NCI-H748 (cell line): Measurements from ENCODE around the gene RCSD1.

ENCODE experiments used
- DNase-seq: peaks from one replicate; lab custom pipeline; 2025; ENCODE audit not compliant: unreplicated experiment; lab: John Stamatoyannopoulos, UW

RCSD1 gene

DNA sequence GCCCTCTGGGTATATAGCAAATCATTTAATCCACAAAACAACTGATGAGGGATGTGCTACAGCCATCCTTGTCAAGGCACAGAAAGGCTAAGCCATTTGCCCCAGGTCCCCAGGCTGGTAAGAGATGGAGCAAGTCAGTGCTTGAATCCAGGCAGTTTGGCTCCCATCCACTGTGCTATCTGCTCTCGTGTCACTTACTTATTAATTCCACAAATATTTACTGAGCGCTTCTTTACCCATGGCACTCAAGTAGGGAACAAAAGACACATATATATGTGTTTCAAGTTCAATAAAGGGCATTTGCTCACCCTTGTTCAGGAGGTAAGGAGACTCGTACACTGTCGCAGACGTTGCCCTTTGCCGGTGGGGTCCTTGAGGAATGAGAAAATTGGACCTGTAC is 53.2 kb downstream of the RCSD1 start:
- DNase-seq = no peak

DNA sequence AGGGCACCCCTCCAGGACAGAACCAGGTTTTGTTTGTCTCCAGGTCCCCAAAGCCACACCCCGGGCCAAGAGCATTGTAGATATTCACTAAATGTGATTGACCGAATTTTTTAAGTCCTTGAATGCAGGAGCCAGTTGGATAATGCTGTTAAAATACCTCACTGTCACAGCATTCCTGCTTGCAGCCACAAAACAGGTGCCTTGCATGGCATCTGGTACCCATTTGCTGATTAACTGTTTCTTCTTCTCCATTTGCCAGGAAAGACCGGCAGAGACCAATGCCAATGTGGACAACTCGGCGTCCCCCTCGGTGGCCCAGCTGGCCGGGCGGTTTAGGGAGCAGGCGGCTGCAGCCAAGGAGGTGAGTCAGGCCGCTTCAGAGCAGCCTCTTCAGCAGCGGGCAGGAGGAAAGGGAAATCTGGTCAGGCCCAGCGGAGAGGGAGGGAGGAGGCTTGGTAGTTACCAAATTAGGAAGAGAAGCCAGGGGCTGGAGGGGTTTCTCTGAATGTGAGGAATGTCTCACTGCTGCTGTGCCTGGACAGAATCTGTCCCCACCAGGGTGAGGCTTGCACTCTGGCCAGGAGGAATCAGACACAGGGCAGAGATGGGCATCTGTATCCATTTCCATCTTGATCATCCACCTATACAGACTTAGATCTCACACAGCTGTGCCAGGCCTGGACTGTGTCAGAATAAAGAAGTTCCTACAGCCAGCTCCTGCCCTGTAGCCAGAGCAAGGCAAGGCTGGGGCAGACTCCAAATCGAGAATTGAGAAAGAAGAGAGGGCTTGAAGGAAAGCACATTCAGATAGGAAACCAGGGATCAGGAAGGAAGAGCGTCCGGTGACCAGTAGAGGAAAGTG is 53.8 kb downstream of the RCSD1 start:
- no peak for DNase-seq

DNA sequence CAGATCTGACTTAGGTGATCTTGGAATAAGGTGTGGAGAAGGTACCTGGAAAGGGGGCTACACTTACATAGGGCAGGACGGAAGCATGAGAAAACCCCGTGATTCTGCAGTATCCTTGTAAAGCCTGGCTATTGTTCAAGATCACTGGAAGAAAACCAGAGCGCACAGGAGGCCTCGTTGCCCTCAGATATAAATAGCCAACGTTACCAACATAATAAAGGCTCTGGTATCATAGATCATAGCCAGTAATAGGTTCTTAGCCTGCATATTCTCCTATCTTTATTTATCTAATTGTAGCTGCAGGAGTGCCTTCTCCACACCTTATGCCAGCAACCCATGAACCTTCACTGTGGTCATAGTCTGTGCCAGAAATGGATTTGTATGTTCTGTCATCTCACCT is 55.8 kb downstream of the RCSD1 start:
- DNase-seq = no peak

DNA sequence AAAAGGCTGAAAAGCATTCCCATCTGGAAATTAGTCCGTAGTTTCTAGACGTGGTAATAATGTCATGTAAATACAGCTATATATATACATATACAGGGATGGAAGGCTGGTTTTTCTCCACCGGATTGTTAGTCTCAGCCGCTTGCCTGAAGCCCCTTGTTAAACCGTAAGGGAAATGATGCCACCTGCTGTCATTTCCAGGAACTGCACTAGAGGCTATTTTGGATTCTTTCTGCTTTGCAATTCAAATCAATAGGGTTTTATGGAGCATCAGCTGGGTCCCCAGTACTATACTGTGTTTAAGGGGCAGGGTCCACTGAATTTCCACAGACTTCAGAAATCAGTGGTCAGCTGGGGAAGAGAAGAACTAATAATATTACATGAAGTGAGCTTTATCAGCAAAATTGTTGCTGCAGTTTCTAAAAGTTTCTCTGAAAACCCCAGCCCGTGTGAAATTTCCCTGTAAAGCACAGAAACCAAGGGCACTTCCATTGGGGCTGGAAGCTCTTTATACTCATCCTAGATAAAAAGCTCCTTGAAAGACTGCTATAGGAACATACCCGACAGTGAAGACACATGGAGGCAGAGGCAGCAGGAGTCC is 58.0 kb downstream of the RCSD1 start:
- DNase-seq = peak; percentile 76

DNA sequence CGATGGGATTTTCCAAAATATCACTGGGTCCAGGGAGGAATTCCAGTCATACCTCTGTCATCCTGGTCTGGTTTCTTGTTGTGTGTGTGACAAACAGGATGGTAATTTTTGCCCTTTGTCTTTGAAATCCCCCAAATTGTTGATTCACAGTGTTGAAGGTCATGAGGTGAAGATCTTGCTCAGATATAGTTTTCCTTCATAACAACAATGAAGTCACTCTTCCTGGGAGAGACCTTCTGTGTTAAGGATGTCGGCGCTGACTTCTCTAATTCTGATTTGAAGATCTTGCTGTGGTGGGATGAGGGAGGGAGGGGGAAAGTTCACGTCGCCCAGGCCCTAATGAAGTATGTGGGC is 59.5 kb downstream of the RCSD1 start:
- DNase-seq = no peak

DNA sequence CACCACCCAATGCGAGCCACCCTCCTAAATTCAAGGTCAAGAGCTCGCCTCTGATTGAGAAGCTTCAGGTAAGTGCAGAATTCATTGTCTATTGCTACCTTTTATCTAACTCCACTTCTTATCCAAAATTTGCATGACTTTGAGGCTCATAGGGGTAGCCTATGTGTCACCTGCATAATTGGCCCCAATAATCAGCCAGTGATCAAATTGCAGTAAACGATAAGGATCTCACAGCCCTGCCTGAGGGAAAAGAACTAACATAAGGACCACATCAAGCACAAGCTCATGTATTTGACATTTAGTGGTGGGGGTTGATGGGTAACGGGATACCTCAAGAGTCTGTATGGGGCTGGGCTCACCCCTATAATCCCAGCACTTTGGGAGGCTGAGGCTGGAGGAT is 60.0 kb downstream of the RCSD1 start:
- no peak for DNase-seq

DNA sequence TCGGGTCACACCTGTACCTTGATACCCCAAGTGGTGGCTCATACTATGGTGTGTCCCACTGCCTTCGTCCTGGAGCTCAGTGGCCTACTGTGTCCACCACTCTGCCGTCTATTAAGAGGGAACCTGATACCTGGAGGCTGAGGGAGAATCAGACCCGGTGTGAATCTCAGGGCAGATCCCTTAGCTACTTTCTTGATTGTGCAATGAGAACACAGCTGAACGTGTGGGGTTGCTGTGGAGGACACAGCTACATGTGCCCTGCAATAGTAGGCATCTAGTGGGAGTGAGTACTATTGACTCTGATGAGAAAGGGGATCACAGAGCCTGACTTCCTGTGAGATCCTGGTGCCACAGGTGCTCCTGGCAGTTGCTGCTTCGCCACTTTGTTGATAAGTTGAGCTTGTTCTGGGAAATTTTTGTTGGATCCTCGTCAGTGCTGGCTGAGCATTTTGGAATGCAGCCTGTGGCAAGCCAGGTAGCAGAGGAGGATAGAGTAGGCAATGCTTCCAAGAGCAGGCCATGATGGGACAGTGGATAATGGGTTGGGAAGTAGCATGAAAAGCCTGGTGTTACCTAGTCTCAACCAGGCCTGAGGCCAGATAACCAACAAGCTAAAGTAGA is 63.5 kb downstream of the RCSD1 start:
- no peak for DNase-seq

DNA sequence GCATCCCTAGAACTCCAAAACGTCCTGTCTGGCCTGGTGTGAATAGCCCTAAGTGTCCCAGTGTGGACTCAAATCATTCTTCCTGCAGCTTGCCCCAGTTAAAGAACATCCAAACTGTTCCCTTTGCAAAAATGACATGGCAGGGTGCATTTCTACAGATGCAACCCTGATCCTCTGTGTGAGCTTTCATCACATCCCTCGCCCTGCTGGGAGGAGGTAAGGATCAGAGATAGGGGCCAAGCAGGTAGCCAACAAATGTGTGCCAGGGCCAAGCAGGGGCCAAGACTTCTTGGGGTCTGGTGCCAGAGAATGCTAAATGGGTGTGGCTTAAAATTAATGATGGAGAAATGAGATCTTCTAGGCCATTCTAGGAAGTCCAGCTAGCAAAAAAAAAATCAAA is 64.7 kb downstream of the RCSD1 start:
- no peak for DNase-seq

DNA sequence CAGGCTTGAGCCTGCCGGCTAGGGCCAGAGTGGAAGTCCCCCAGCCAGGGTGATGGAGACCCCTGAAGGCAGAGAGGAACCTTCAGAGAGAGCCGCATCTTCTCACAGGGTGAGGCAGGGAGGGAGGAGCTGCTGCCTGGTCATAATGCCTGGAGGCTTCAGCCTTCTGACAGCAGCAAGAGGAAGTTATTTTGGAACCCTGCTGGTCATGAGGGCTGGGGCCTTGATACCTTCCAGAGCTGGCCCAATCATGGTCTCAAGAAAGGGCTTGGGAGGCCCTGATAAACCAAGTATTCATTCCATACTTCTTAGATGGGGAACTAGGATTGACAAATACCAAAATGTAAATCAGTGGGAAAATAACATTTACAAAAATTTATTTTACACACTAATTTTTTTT is 65.1 kb downstream of the RCSD1 start:
- DNase-seq = no peak

DNA sequence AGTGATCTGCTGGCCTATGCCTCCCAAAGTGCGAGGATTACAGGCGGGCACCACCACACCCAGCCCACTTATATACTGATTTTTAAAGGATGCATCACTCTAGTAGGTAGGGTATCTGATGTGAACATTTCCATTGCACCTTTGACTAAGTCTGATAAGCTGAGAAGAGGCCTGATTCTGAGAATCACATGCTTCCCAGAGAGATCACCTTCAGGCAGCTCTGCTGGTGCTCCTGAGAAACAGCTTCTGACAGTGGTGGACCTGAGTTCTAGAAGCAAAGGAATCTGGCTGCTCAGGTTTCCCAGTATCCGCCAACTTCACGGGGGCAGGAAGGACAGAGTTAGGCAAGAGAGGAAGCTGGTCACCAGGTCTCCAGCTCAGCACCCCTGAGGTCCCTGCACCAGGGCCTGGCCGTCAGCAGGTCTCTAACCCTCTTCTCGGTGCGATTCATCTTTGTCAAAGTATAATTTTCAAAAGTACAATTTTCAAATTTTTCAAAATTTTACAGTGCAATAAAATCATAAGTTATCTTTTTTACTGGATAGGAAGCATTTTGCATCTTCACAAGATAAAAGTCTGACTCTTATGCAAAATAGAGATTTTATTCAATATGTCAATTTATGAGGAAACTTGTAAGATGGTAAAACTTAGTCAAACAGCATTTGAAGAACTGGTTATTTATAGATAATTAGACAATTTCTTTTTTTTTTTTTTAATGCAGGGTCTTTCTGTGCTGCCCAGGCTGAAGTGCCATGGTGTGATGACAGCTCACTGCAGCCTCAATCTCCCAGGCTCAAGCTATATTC is 65.9 kb downstream of the RCSD1 start:
- DNase-seq = no peak

DNA sequence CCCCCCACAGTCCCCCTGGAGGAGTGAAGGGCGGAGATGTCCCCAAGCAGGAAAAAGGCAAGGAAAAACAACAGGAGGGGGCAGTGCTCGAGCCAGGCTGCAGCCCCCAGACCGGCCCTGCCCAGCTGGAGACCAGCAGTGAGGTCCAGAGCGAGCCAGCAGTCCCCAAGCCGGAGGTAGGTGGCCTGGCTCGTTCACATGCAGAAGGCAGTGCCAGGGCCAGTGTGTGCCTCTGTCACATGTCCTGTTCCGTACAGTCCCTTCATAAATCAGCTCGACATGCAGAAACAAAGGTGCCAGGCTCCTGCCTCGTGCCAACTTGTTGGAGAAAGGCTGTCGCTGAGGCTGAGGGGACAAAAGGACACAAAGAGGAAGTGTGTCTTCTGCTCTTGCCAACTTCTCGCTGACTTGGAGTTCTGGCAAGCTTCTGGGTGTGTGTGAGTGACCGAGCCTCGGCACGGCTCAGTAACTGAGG is 67.7 kb downstream of the RCSD1 start:
- no peak for DNase-seq

DNA sequence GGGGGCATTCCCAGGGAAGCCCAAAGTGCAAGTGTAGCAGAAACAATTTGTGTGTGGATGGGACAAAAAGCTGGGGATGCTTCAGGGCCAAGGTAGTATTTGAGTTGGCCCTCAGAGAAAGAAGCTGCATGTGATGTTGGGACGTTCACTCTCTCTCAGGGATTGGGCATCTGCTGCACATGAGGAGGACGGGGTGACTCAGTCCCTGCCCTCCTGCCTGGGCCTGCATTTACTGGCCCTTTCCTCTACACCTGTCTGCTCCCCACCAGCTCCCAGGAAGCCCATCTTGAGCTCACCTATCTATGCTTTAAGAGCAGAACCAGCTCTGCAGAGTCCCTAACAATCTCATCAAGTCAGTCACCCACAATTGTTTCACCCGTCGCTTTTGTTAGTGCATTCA is 68.3 kb downstream of the RCSD1 start:
- DNase-seq = no peak

DNA sequence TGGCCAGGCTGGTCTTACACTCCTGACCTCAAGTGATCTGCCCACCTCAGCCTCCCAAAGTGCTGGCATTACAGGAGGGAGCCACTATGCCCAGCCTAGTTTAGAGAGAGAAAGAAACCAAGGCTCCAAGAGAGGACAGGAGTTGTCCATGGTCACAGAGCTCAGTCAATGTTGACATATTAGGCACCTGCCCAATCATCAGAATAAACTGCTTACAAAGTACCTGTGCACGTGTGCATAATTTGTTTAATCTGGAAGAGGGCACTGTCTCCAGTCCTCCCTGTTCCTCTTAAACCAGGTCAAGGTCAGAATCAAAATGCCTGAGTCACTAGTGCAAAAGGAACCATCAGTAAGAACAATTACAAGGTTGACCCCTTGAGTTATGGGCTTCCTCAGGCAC is 71.5 kb downstream of the RCSD1 start:
- peak; percentile 15 for DNase-seq

DNA sequence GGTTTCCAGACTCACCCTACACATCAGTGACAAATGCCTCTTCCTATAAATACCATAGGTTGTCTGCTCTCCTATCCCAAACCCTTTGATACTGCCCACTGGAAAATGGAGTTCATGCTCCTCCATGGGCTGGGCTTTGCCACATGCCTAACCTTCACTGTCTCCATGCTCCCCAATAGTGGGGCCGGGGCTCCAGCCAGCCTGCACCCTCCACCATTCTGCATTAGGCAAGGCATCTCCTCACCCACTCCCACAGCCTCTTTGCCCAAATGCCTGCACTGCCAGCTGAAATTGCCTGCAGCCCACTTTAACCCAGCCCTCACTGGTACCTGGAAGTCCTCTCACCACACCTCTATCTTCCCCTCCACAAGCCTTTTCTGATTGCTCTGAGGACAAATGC is 73.5 kb downstream of the RCSD1 start:
- DNase-seq = no peak

DNA sequence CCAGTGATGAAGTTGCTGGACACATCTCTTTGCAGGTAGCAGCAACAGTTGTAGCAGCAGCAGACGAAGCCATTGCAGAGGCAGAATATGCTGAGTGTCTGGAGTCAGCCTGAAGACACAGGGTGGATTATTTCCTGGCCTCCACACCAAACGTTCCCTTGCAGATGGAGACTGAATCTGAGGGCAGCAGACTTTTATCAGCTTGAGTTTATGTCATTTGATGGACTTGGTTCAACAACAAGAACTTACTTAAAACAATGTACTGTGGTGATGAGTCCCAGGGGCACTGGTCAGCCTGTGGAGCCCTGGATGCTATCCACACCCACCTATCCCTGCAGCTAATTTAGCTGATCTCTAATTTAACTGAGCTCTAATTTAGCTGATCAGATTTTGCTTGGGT is 74.7 kb downstream of the RCSD1 start:
- DNase-seq = no peak

DNA sequence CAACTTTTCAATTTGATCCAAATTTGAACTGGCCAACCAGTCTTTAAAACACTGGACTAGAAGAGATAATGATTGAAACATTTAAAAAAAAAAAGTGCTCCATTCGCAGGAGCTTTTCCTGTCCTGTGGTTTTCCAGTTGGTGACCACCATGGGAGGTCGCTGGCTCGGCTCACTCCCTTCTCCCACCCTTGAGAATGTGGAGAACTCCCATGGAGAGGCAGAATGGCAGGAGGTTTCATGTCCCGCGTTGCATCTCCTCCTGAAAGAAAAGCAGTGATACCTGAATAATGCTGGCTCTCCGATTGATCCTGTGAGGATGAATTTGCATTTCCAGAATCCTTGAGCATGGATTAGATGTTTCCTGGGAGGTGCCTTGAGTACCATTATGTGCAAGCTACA is 75.2 kb downstream of the RCSD1 start:
- no peak for DNase-seq

DNA sequence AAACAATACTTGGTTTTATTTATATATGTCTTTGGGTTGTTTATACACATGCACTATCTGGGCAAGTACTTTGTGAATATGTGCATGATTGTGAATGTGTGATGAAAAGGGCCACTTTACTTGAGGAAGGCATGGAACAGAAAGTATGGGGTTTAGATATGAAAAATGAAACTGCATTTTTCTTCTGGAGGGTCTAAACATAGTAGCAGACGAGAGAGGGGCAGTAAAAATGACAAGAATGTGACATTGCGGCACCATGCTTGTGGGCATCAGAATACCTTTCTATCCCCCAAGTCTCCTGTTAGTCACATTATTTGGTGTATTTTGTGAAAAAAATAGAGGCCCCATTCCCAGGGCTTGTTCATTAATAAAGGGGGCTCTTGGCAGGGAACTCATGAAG is 76.3 kb downstream of the RCSD1 start:
- no peak for DNase-seq

DNA sequence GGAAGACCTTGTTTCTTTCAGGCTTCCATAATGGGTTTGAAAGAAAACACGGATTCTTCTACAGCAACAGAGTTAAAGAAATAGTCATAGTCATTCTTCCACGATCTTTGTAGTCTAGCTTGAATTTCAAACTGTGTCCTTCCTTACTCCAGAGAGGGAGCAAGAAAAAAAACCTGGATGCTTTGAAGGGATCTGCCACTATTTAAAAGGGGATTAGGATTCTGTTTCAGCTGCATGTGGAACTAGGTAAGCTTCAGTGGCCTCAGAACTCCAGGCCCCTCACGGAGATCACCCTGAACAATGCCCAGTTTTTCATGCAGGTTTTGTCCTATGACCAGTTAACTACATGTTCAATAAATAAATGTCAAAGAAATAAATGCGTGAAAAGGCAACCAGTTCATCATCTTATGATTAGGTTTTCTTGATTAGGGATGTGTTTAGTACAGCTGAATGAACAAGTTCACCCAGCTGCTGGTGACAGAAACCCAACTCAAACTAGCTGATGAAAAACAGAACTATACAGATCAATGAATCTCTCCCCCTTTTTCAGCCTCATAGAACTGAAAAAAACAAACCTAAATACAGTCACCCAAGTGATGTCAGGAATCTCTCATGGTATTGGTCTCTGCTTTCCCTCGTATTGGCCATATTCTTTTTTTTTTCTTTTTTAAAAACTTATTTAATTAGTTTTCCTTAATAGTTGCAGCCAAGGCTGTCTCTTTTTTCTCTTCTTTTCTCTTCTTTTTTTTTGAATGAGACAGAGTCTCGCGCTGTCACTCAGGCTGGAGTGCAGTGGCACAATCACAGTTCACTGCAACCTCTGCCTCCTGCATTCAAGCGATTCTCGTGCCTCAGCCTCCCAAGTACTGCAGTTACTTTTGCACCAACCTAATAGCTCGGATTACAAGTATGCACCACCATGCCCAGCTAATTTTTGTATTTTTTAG is 77.2 kb downstream of the RCSD1 start:
- no peak for DNase-seq

DNA sequence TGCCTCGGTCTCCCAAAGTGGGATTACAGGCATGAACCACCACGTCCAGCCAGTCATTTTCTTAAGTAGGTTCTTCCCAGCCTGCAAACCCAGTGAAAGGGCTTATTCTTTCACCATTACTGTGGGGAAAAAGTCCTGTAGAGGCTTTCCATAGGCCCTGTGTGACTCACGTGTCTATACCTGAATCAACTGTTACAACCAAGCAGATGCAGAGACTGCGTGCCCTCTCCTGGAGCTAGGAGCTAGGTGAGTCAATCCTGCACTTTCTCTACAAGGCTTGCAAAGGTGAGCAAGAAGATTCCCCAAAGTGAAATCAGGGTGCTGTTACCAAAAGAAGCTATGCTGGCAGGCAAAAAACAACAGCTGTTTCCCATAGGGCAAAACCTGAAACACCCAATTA is 77.9 kb downstream of the RCSD1 start:
- no peak for DNase-seq

DNA sequence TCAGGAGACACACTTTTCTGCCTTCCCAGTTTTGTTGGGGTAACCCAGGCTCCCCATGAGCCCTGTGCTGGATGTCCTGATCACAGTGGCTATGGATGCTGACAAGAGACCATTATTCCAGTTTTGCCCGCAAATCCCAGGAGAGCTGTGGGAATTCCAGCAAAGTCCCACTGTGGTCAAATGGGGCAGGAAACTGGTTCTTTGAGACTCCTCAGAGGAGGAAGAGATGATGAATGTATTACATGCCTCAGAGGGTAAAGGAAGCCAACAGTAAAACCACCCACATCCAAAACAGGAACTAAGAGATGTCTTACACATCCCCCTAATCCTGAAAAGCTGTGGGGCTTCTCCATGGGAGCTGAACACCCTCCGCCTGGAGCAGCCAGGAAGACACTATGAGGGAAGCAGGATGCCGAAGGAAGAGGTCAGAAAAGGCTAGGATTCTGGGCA is 78.9 kb downstream of the RCSD1 start:
- no peak for DNase-seq
